GOT3 (cell line): Measurements from ENCODE around the gene RBBP6.
"Not testable (repeated sequence)": the region's sequence is repeated elsewhere in the genome, so short reads cannot be mapped to it uniquely, and the experiment has no call there.

Source experiments
- DNase-seq: peaks from one replicate; lab custom pipeline; 2025; ENCODE audit warnings: mixed read lengths; lab: John Stamatoyannopoulos, UW

Gene RBBP6

GRCh38 chr16:24539295-24539849 is at the start of gene RBBP6:
Gene RBBP6 (plus strand): TSS chr16:24539566. CDS start chr16:24540627, 1,061 bp downstream.
- peak; percentile 85 for DNase-seq

- DNase-seq, result no peak
Measured at GRCh38 chr16:24490866-24491265, 48.5 kb upstream of the RBBP6 start.

GRCh38 chr16:24491731-24492130 is 47.6 kb upstream of the RBBP6 start:
- DNase-seq, result no peak

- no peak for DNase-seq
Measured at GRCh38 chr16:24493821-24494220, 45.5 kb upstream of the RBBP6 start.

- not testable (repeated sequence) for DNase-seq
Measured at GRCh38 chr16:24495207-24495606, 44.2 kb upstream of the RBBP6 start.

- no peak for DNase-seq
Measured at GRCh38 chr16:24497440-24497839, 41.9 kb upstream of the RBBP6 start.

- no peak for DNase-seq
Measured at GRCh38 chr16:24499193-24499814, 40.1 kb upstream of the RBBP6 start.

- DNase-seq, result no peak
Measured at GRCh38 chr16:24504472-24505345, 34.7 kb upstream of the RBBP6 start.

GRCh38 chr16:24505959-24506358 is 33.4 kb upstream of the RBBP6 start:
- no peak for DNase-seq

GRCh38 chr16:24507959-24508480 is 31.3 kb upstream of the RBBP6 start:
- no peak for DNase-seq

GRCh38 chr16:24508614-24509013 is 30.8 kb upstream of the RBBP6 start:
- no peak for DNase-seq

- DNase-seq, result no peak
Measured at GRCh38 chr16:24509536-24509935, 29.8 kb upstream of the RBBP6 start.

GRCh38 chr16:24511174-24511573 is 28.2 kb upstream of the RBBP6 start:
- DNase-seq, result no peak

- no peak for DNase-seq
Measured at GRCh38 chr16:24511792-24512191, 27.6 kb upstream of the RBBP6 start.

GRCh38 chr16:24514096-24514495 is 25.3 kb upstream of the RBBP6 start:
- no peak for DNase-seq

GRCh38 chr16:24515186-24515585 is 24.2 kb upstream of the RBBP6 start:
- DNase-seq, result no peak

GRCh38 chr16:24516900-24517669 is 22.3 kb upstream of the RBBP6 start:
- DNase-seq, result peak; percentile 62

- no peak for DNase-seq
Measured at GRCh38 chr16:24518498-24518897, 20.9 kb upstream of the RBBP6 start.

GRCh38 chr16:24520983-24521382 is 18.4 kb upstream of the RBBP6 start:
- DNase-seq, result no peak

- no peak for DNase-seq
Measured at GRCh38 chr16:24522751-24523150, 16.6 kb upstream of the RBBP6 start.

GRCh38 chr16:24523569-24523968 is 15.8 kb upstream of the RBBP6 start:
- no peak for DNase-seq
